MM.1S (cell line): ENCODE data around the gene BPIFB3.

Experiments used
- DNase-seq: peaks from one replicate; pipeline ENCODE4 v3.0.0-alpha.2; 2015
- H2AFZ ChIP-seq: fragments of 300-600 bp; sonication (generic); 2 replicates; pipeline ENCODE4 v1.6.0; 2016; ENCODE audit warnings: antibody characterized with exemption, low read length
- H3F3A ChIP-seq: fragments of 300-600 bp; sonication (generic); 2 replicates; pipeline ENCODE4 v1.6.1; 2016; ENCODE audit warnings: mild to moderate bottlenecking, antibody characterized with exemption, low read length, moderate library complexity, mixed read lengths; ENCODE audit not compliant: insufficient read depth
- H3K27ac ChIP-seq: fragments of 300-600 bp; sonication (generic); 2 replicates; pipeline ENCODE4 v1.5.1; 2016; ENCODE audit warnings: mild to moderate bottlenecking, low read length
- H3K27me3 ChIP-seq: fragments of 300-600 bp; sonication (generic); replicated peaks from 2 replicates; pipeline ENCODE4 v1.6.0; 2016; ENCODE audit warnings: low read length; ENCODE audit not compliant: insufficient read depth
- H3K36me3 ChIP-seq: fragments of 300-600 bp; sonication (generic); replicated peaks from 2 replicates; pipeline ENCODE4 v1.6.1; 2016; ENCODE audit warnings: mild to moderate bottlenecking, low read length, mixed read lengths; ENCODE audit not compliant: insufficient read depth
- H3K4me1 ChIP-seq: fragments of 300-600 bp; sonication (generic); 2 replicates; pipeline ENCODE4 v1.6.1; 2016; ENCODE audit warnings: low read length, mixed read lengths
- H3K4me2 ChIP-seq: fragments of 300-600 bp; sonication (generic); 2 replicates; pipeline ENCODE4 v1.6.0; 2016; ENCODE audit warnings: low read depth, low read length
- H3K4me3 ChIP-seq: fragments of 300-600 bp; sonication (generic); 2 replicates; pipeline ENCODE4 v1.5.1; 2016; ENCODE audit warnings: low read length, mixed read lengths
- H3K79me2 ChIP-seq: fragments of 300-600 bp; sonication (generic); 2 replicates; pipeline ENCODE4 v1.6.1; 2016; ENCODE audit warnings: mixed run types, low read length, mixed read lengths
- H3K9ac ChIP-seq: fragments of 300-600 bp; sonication (generic); 2 replicates; pipeline ENCODE4 v1.6.1; 2016; ENCODE audit warnings: low read length, mixed read lengths
- H3K9me2 ChIP-seq: fragments of 300-600 bp; sonication (generic); replicated peaks from 2 replicates; pipeline ENCODE4 v1.6.1; 2016; ENCODE audit warnings: mild to moderate bottlenecking, low read length, mixed read lengths; ENCODE audit not compliant: insufficient read depth
- H3K9me3 ChIP-seq: fragments of 300-600 bp; sonication (generic); replicated peaks from 2 replicates; pipeline ENCODE4 v1.6.1; 2016; ENCODE audit warnings: mild to moderate bottlenecking, low read length, mixed read lengths; ENCODE audit not compliant: insufficient read depth
- H4K20me1 ChIP-seq: fragments of 300-600 bp; sonication (generic); 2 replicates; pipeline ENCODE4 v1.6.1; 2016; ENCODE audit warnings: mild to moderate bottlenecking, low read length, moderate library complexity, mixed read lengths; ENCODE audit not compliant: insufficient read depth
- EZH2 ChIP-seq: fragments of 300-600 bp; sonication (generic); optimal IDR thresholded peaks from 2 replicates; pipeline ENCODE3; 2017; ENCODE audit warnings: low read depth, mild to moderate bottlenecking, antibody characterized with exemption, low read length, mixed read lengths
- EZH2phosphoT487 ChIP-seq: fragments of 300-600 bp; sonication (generic); IDR thresholded peaks from 2 replicates; pipeline ENCODE4 v1.6.1; 2018; ENCODE audit warnings: antibody characterized with exemption, low read length
- TF ChIP-seq, protein P1 (sequence below): fragments of 300-600 bp; sonication (generic); IDR thresholded peaks from 2 replicates; pipeline ENCODE4 v1.5.1; 2016; ENCODE audit warnings: antibody characterized with exemption, low read length, mixed read lengths

BPIFB3 gene

GRCh38 chr20:33014336-33015113 is 39.2 kb upstream of the BPIFB3 start:
- Histone ChIP-seq H2AFZ (no peak overlapping the region), H3K4me2 (no peak overlapping the region), H3K4me1 (no peaks in the 10 kb centered on the region), H3K9me2 (no peaks in the 10 kb centered on the region), H3K4me3 (no peak overlapping the region), H3K79me2 (no peaks in the 10 kb centered on the region), H3K27ac (no peak overlapping the region), H4K20me1 (no peaks in the 10 kb centered on the region), H3F3A (no peaks in the 10 kb centered on the region), H3K36me3 (no peaks in the 10 kb centered on the region), H3K9ac (no peak overlapping the region), H3K9me3 (no peaks in the 10 kb centered on the region), H3K27me3 (peaks cover 97% of the 10 kb centered on the region)
- TF ChIP-seq, protein P1, sequence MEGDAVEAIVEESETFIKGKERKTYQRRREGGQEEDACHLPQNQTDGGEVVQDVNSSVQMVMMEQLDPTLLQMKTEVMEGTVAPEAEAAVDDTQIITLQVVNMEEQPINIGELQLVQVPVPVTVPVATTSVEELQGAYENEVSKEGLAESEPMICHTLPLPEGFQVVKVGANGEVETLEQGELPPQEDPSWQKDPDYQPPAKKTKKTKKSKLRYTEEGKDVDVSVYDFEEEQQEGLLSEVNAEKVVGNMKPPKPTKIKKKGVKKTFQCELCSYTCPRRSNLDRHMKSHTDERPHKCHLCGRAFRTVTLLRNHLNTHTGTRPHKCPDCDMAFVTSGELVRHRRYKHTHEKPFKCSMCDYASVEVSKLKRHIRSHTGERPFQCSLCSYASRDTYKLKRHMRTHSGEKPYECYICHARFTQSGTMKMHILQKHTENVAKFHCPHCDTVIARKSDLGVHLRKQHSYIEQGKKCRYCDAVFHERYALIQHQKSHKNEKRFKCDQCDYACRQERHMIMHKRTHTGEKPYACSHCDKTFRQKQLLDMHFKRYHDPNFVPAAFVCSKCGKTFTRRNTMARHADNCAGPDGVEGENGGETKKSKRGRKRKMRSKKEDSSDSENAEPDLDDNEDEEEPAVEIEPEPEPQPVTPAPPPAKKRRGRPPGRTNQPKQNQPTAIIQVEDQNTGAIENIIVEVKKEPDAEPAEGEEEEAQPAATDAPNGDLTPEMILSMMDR: no peak
- TF ChIP-seq EZH2 (no peak), EZH2phosphoT487 (no peak)
- no peak for DNase-seq

DNA sequence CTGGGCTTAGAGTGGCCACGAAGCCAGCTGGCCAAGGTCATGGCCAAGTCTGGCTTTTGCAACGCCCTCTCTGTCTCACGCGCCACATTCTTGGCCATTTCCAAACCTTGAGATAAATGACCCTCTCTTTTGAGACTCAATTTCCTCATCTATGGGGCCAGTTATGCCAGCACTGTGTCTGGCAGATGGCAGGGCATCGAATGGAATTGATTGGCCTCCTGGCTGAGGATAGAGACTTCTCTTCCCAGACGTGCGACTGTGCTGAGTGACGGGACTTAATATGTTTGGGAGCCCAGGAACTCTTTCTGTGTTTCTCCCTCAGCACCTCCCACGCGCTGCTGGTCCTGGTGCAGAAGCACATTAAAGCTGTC is 38.6 kb upstream of the BPIFB3 start:
- Histone ChIP-seq H3K36me3 (no peaks in the 10 kb centered on the region), H3K9ac (no peak overlapping the region), H4K20me1 (no peaks in the 10 kb centered on the region), H3K4me1 (no peaks in the 10 kb centered on the region), H3K9me3 (no peaks in the 10 kb centered on the region), H3K4me2 (no peak overlapping the region), H3K79me2 (no peaks in the 10 kb centered on the region), H3F3A (no peaks in the 10 kb centered on the region), H3K27ac (no peak overlapping the region), H3K27me3 (peaks cover 97% of the 10 kb centered on the region), H3K9me2 (no peaks in the 10 kb centered on the region), H3K4me3 (no peak overlapping the region), H2AFZ (no peak overlapping the region)
- TF ChIP-seq EZH2phosphoT487 (no peak), EZH2 (no peak)
- TF ChIP-seq, protein P1: no peak
- no peak for DNase-seq

DNA sequence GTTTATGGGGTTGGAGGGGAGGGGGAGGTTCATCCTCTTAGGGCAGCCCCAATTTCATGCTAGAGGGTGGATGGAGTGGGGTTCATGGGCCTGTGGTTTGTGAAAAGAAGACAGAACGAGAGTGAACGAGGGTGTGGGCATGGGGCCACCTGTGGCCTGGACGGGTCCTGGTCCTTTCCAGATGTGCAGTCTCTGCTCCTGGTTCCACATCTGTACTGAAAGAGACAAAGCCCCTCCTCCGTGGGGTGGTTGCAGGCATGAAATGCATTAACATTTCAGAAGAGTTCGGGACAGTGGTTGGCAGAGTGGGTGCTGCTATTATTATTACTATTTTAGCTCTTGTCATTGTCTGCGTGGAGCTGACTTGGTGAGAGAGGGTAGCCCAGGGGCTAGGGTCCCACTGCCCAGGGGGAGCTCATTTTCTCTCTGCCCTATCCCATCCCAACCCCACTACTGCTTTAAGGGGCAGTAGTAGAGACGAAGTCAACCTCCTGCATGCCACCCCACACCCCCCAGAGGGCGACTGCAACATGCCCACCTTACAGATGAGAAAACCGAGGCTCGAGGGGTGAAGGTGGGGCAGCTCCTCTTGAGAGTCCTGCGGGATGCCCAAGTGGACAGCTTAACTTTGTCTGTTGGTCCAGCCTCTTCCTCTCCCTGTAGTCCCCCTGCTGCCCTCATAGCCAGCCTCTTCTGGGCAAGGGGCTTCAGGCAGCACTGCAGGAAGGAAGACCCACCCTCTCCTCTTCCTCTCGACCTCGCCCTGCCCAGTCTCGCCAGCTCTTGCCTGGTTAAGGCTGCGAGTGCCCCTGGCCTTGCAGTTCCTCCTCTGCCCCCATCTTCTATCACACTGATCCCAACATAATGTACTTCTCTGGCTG is 37.8 kb upstream of the BPIFB3 start:
- Histone ChIP-seq H2AFZ (no peak overlapping the region), H3K79me2 (no peaks in the 10 kb centered on the region), H3K9me3 (no peaks in the 10 kb centered on the region), H3K4me3 (no peak overlapping the region), H3K4me2 (no peak overlapping the region), H4K20me1 (no peaks in the 10 kb centered on the region), H3K27ac (no peak overlapping the region), H3K36me3 (no peaks in the 10 kb centered on the region), H3K27me3 (peaks cover 95% of the 10 kb centered on the region), H3F3A (no peaks in the 10 kb centered on the region), H3K9ac (no peak overlapping the region), H3K9me2 (no peaks in the 10 kb centered on the region), H3K4me1 (no peaks in the 10 kb centered on the region)
- no peak for DNase-seq
- TF ChIP-seq EZH2 (no peak), EZH2phosphoT487 (no peak)
- TF ChIP-seq, protein P1: no peak
